Natural killer cell (primary cell): ENCODE results near the gene SEC61B. TPM values are rescaled to one million over a fixed set of nuclear protein-coding genes. Genes with fewer than 3 reads are reported as not detected.
A peak's percentile ranks its signal among the peaks of the same experiment; 100 is the strongest.

Experiments used
- ATAC-seq, 3 donors: fragments of 150-1000 bp in 2 of 3; fragments of 200-7000 bp in 1 of 3; cut with Tn5 transposase; 1 replicate in 1 of 3; 2 replicates in 2 of 3; pipeline ENCODE4 v1.10.0; 2021; ENCODE audit warnings: mild to moderate bottlenecking in 2 of 3, moderate library complexity in 2 of 3
- DNase-seq, 2 donors: peaks; one replicate each; pipeline versions ENCODE4 v3.0.0 to v3.0.0-alpha.2; 2013 to 2021; ENCODE audit warnings: mixed read lengths in 1 of 2
- H3K27ac ChIP-seq: one replicate; pipeline ENCODE4 v1.5.1; 2013; ENCODE audit warnings: mild to moderate bottlenecking, low read length
- H3K27me3 ChIP-seq: one replicate; pipeline ENCODE4 v1.6.1; 2013; ENCODE audit warnings: low read length; ENCODE audit not compliant: control insufficient read depth, insufficient read depth
- H3K36me3 ChIP-seq: one replicate; pipeline ENCODE4 v1.6.1; 2013; ENCODE audit warnings: low read length; ENCODE audit not compliant: control insufficient read depth, insufficient read depth
- H3K4me1 ChIP-seq: one replicate; pipeline ENCODE4 v1.6.1; 2013; ENCODE audit warnings: low read length; ENCODE audit not compliant: control insufficient read depth, insufficient read depth
- H3K4me3 ChIP-seq: one replicate; pipeline ENCODE4 v1.5.1; 2013; ENCODE audit warnings: low read length
- H3K9me3 ChIP-seq: one replicate; pipeline ENCODE4 v1.6.1; 2013; ENCODE audit warnings: low read length; ENCODE audit not compliant: control insufficient read depth, insufficient read depth
- H3K27ac Mint-ChIP-seq, 2 donors: one replicate each; pipeline ENCODE4 v1.8.0; 2022; ENCODE audit warnings: mild to moderate bottlenecking in 2 of 2, mixed read lengths in 2 of 2, moderate library complexity in 1 of 2
- H3K27me3 Mint-ChIP-seq, 2 donors: one replicate each; pipeline ENCODE4 v1.8.0; 2022; ENCODE audit warnings: low read depth in 2 of 2, mixed read lengths in 2 of 2
- H3K36me3 Mint-ChIP-seq: one replicate; pipeline ENCODE4 v1.8.0; 2022; ENCODE audit warnings: mixed read lengths
- H3K4me1 Mint-ChIP-seq, 2 donors: one replicate each; pipeline ENCODE4 v1.8.0; 2022; ENCODE audit warnings: mixed read lengths in 2 of 2
- H3K4me3 Mint-ChIP-seq: one replicate; pipeline ENCODE4 v1.8.0; 2022; ENCODE audit warnings: mild to moderate bottlenecking, moderate library complexity, mixed read lengths
- H3K9me3 Mint-ChIP-seq, 2 donors: one replicate each; pipeline ENCODE4 v1.8.0; 2022; ENCODE audit warnings: mixed read lengths in 2 of 2
- CTCF ChIP-seq: fragments of 200-600 bp; IDR thresholded peaks from one replicate; pipeline ENCODE4 v1.8.0; 2022; ENCODE audit warnings: antibody characterized with exemption
- WGBS: methylation state at CpG from one replicate; pipeline ENCODE4 v1.1.7; 2013; ENCODE audit warnings: missing lambda C conversion rate; ENCODE audit not compliant: insufficient coverage; 5-methylcytosine and 5-hydroxymethylcytosine counted together
- intact Hi-C: fragments of 100-400 bp; cut with micrococcal nuclease; formaldehyde crosslinking; loops from one replicate; pipeline ENCODE4 v1.14.2; 2022
- total RNA-seq, 4 donors: library from RNA; stranded (reverse); fragments of 120-200 nt in 1 of 4; gene quantifications; one replicate each; pipeline versions ENCODE4 v1.2.3 to v1.2.4, GENCODE V29; 2013 to 2022

SEC61B gene
- total RNA-seq, 3 donors from 2014 or later (not counting 1 experiment from before 2014, with no cell fraction given), result 78.9 to 95.1 (median 93.8) TPM

GRCh38 chr9:99249619-99250018 is 27.5 kb downstream of the SEC61B start:
- no peak overlapping the region for H3K4me3 Mint-ChIP-seq
- H3K27ac Mint-ChIP-seq, result peak overlapping the region in 1 of 2 donors; percentile 26

GRCh38 chr9:99251157-99251556 is 29.1 kb downstream of the SEC61B start:
- H3K27me3 ChIP-seq, result no peaks in the 10 kb centered on the region
- no peaks in the 10 kb centered on the region for H3K9me3 ChIP-seq
- H3K27ac Mint-ChIP-seq, result no peak overlapping the region
- no peaks in the 10 kb centered on the region for H3K9me3 Mint-ChIP-seq
- no peak overlapping the region for H3K27ac ChIP-seq
- H3K4me3 Mint-ChIP-seq, result no peak overlapping the region
- H3K4me1 ChIP-seq, result peaks cover 10% of the 10 kb centered on the region
- ATAC-seq (no peak), DNase-seq (no peak)
- intact Hi-C loops, result no loop called here
- H3K27me3 Mint-ChIP-seq, result no peaks in the 10 kb centered on the region
- 100% methylated on average over 4 of the region's 4 CpGs for WGBS
- H3K4me3 ChIP-seq, result no peak overlapping the region
- H3K36me3 Mint-ChIP-seq, result no peaks in the 10 kb centered on the region
- no peak for TF ChIP-seq CTCF
- H3K4me1 Mint-ChIP-seq, result peaks cover 14 to 21% of the 10 kb centered on the region in 2 donors
- H3K36me3 ChIP-seq, result no peaks in the 10 kb centered on the region

More at GRCh38 chr9:99249619-99250018, 27.5 kb downstream of the SEC61B start:
- DNase-seq (no peak), ATAC-seq (peak in 2 of 3 donors; percentile 28 to 43)
- H3K4me1 Mint-ChIP-seq, result peaks cover 14 to 23% of the 10 kb centered on the region in 2 donors
- Histone ChIP-seq H3K27me3 (no peaks in the 10 kb centered on the region), H3K36me3 (no peaks in the 10 kb centered on the region), H3K9me3 (no peaks in the 10 kb centered on the region), H3K4me3 (no peak overlapping the region), H3K27ac (no peak overlapping the region), H3K4me1 (peaks cover 10% of the 10 kb centered on the region)
- intact Hi-C loops, result no loop called here
- H3K9me3 Mint-ChIP-seq, result no peaks in the 10 kb centered on the region
- no peaks in the 10 kb centered on the region for H3K27me3 Mint-ChIP-seq
- TF ChIP-seq CTCF, result no peak
- no peaks in the 10 kb centered on the region for H3K36me3 Mint-ChIP-seq

- H3K36me3 Mint-ChIP-seq, result no peaks in the 10 kb centered on the region
Observed at GRCh38 chr9:99253134-99253533, 31.1 kb downstream of the SEC61B start.

More at GRCh38 chr9:99253134-99253533, 31.1 kb downstream of the SEC61B start:
- no peak overlapping the region for H3K4me3 ChIP-seq
- peaks cover 14 to 21% of the 10 kb centered on the region in 2 donors for H3K4me1 Mint-ChIP-seq
- peaks cover 10% of the 10 kb centered on the region for H3K4me1 ChIP-seq
- no peak for TF ChIP-seq CTCF
- no peaks in the 10 kb centered on the region for H3K9me3 ChIP-seq
- no peaks in the 10 kb centered on the region for H3K27me3 ChIP-seq
- no peaks in the 10 kb centered on the region for H3K9me3 Mint-ChIP-seq
- H3K36me3 ChIP-seq, result no peaks in the 10 kb centered on the region
- WGBS, result 100% methylated on average over 1 of the region's 2 CpGs
- intact Hi-C loops, result no loop called here
- peak overlapping the region; percentile 21 to 70 for H3K27ac Mint-ChIP-seq
- ATAC-seq, result no peak
- H3K4me3 Mint-ChIP-seq, result no peak overlapping the region
- H3K27ac ChIP-seq, result no peak overlapping the region
- no peaks in the 10 kb centered on the region for H3K27me3 Mint-ChIP-seq
- no peak for DNase-seq
